GM21737 (cell line): ENCODE results near the gene PPP5C.

Experiments
- ATAC-seq: cut with Tn5 transposase; IDR thresholded peaks from one replicate; pipeline ENCODE4 v1.9.1; 2021; ENCODE audit warnings: mild to moderate bottlenecking, moderate library complexity; ENCODE audit not compliant: unreplicated experiment

PPP5C gene

GRCh38 chr19:46328079-46328478, 18.8 kb upstream of the PPP5C start:
- ATAC-seq: no peak

DNA sequence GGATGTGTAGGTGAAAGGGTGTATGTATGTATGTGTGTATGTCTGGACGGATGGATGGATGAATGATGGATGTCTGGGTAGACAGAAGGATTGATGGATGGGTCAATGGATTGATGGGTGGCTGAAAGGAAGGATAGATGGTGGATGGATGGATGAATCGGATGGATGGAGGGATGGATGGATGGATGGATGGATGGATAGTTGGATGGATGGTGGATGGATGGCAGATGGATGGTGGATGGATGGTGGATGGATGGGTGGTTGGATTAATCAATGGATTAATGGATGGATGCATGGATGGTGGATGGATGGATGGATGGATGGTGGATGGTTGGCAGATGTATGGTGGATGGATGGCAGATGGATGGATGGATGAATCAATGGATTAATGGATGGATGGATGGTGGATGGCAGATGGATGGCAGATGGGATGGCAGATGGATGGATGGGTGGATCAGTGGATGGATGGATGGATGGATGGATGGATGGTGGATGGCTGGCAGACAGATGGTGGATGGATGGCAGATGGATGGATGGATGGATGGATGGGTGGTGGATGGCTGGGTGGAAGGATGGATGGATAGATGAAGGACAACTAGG, 16.5 kb upstream of the PPP5C start:
- no peak for ATAC-seq

DNA sequence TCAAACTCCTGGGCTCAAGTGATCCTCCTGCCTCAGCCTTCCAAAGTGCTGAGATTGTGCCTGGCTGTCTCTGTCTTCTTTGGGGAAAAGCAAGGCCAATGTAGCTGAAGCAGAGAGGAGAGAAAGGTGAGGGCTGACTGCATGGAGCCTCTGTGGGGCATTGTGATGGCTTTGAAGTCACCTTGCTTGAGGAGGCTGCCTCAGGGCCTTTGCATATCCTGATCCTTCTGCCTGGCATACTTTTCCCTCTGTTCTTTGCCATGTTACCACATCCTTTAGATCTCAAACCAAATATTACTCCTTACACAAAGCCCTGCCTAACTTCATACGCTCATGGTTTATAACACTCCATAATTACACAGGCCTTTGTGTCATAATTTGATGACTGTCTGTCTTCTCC, 9.4 kb upstream of the PPP5C start:
- no peak for ATAC-seq

DNA sequence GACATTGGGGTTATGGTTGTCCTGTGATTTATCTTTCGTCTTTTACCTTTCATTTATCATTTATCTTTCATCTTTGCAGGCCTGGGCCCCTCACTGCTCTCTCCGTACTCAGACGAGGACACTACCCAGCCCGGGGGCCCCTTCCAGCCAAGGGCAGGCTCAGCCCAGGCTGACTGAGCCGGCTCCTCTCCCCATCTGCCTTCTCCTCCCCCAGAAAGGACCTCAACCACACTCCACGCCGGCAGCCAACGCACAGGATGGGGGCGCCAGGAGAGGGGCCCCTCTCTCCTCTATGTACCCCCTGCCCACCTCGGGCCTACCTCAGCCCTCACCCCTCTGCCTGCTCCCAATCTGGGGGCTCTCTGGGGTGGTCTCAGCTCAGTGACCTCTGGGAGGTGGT, 7.4 kb upstream of the PPP5C start:
- no peak for ATAC-seq

DNA sequence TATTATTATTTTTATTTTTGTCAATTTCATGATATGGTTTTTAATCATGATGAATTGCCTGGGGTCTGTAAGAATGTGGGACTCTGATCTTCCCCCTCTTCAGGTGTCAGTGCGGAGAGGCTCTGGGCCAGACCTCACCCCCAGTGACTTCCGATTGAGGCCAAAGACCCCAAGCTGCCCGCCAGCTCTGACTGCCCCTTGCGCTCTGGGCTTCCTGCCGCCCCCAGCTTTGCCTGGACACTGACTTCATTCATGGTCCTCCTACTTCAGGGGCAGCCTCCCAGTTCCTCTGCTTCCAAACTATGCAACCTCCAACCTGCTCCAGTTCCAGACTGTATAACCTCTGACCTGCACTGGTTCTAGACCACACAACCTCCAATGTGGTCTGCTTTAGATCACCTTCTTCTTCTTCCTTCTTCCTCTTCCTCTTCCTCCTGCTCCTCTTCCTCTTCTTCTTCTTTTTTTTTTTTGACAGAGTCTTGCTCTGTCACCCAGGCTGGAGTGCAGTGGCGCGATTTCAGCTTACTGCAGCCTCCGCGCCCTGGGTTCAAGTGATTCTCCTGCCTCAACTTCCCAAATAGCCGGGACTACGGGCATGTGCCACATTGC, 6.7 kb upstream of the PPP5C start:
- no peak for ATAC-seq

GRCh38 chr19:46341937-46342336, 5.0 kb upstream of the PPP5C start:
- no peak for ATAC-seq

DNA sequence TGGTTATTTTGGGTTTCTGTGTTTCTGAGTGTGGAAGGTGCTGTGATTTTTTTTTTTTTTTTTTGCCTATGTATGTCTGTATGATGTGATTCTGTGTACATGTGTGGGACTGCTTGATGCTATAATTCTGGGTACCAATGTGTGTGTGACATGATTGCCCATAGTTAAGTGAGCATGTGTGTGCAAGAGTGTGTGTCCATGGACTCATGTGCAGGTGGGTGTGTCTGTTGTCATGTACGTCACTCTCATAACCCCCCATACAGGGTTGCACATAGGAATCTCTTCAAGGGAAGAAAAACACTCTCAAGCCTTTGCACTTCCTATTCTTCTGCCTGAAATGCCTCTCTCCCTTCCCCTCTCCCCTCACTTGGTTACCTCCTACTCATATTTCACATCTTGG, 2.5 kb upstream of the PPP5C start:
- no peak for ATAC-seq

DNA sequence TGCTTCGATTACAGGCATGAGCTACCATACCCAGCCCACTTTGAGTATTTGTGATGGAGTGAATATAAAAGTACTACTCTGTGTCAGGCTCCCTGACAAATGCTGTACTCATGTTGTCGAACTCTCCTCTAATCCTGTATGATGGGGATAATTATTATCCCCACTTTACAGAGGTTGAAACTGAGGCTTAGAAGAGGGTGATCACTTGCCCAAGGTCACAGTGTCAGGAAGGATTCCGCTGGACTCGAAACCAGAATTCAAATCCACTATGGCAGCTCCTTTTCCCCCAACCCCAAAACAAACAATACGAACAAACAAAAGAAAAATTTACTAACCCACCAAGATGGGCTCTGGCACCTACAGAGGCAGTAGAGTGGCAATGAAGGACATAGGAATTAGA, 1.7 kb upstream of the PPP5C start:
- no peak for ATAC-seq

GRCh38 chr19:46347572-46347883, 641 bp downstream of the PPP5C start:
- no peak for ATAC-seq

DNA sequence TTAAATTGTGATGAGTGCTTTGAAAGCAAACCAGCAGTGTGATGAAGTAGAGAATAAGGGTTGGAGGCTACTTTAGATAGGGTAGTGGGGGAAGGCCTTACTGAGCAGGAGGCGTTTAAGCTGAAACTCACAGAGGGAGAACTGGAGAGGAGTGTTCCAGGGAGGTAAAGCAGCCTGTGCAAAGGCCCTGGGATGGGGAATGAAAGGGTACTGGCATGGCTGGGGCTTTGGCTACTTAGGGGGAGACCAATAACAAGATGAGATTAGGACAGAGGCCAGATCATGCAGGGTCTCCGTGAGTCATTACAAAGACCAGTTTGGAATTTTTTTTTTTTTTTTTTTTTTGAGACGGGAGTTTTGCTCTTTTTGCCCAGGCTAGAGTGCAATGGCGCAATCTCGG, 1.1 kb downstream of the PPP5C start:
- no peak for ATAC-seq

- no peak for ATAC-seq
Measured at GRCh38 chr19:46349311-46349993, 2.6 kb downstream of the PPP5C start.

- ATAC-seq: no peak
Measured at GRCh38 chr19:46350029-46350757, 3.3 kb downstream of the PPP5C start.

DNA sequence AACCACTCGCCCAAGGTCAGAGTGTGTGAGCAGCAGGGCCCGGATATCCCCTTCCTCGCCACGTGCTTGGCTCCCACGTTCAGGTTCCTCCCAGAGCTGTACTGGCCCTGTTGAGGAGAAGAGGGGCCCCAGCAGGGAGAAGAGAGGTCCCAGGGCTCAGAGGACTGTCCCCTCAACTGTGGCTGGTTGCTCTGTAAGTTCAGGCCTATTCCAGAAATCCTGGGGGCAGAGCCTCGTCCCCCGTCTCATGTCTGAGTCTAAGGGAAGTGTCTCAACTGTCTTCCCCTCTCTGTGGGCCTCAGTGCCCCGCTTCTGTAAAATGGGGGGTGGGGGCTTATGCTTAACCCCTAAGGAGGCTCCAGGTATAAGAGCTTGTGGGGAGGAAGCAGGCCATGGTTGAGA, 3.9 kb downstream of the PPP5C start:
- no peak for ATAC-seq

DNA sequence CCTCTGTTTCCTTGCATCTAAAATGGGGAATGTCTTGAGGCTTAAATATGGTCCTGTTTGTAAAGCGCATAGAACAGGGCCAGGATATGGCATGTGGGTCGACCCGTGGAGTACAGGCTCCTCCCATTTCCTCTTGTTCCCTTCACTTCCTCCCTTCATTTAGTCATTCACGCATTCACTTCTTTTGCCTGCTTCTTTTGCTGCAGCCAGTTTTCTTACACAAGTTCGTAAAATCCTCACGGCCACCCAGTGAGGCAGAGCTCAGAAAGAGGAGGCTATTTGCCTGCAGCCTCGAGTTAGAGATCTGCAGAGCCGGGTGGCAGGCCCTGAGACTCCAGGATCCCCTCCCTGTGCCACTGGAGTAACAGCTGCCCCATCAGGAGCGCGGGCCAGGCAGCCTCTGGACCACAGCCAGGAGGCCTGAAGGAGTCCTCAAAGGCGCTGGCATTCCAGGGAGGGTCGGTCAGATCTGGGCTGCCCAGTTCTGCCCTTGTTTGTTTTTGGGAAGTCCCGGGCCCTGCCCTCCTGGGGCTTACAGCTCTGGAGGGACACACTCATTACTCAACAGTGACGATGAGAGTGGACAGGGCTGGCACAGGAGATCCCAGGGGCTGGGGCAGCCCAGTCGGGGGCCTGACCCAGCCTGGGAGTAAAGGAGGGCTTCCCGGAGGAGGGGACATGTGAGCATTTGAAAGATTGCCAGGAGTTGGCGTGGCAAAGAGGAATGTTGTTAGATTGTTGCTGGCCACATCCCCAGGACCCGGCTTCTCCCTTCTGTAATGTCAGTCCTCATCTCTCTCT, 4.6 kb downstream of the PPP5C start:
- ATAC-seq: no peak

DNA sequence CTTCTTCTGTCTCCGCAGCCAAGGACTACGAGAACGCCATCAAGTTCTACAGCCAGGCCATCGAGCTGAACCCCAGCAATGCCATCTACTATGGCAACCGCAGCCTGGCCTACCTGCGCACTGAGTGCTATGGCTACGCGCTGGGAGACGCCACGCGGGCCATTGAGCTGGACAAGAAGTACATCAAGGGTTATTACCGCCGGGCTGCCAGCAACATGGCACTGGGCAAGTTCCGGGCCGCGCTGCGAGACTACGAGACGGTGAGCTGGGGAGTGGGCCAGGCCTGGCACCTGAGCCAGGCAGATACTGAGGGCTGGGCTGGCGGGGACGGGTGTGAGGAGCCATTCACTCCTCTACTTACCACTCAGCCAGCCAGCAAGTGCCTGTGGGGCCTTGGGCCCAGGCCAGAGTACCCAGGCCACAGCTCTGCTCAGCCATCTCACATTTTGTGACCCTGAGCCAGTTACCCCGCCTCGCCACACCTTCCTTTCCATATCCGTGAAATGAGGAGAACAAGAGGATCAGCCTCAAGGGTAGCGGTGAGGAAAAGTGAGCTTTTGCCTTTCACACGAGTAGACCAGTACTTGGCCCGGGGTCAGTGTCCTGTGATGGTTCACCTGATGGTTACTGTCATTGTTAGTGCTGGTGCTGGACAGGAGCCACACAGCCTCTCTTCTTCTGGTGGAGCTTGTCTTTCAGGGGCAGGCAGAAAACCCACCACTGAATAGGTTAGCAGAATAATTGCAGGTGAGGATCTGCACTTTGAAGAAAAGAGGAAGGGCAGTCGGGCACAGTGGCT, 7.0 kb downstream of the PPP5C start:
- no peak for ATAC-seq

DNA sequence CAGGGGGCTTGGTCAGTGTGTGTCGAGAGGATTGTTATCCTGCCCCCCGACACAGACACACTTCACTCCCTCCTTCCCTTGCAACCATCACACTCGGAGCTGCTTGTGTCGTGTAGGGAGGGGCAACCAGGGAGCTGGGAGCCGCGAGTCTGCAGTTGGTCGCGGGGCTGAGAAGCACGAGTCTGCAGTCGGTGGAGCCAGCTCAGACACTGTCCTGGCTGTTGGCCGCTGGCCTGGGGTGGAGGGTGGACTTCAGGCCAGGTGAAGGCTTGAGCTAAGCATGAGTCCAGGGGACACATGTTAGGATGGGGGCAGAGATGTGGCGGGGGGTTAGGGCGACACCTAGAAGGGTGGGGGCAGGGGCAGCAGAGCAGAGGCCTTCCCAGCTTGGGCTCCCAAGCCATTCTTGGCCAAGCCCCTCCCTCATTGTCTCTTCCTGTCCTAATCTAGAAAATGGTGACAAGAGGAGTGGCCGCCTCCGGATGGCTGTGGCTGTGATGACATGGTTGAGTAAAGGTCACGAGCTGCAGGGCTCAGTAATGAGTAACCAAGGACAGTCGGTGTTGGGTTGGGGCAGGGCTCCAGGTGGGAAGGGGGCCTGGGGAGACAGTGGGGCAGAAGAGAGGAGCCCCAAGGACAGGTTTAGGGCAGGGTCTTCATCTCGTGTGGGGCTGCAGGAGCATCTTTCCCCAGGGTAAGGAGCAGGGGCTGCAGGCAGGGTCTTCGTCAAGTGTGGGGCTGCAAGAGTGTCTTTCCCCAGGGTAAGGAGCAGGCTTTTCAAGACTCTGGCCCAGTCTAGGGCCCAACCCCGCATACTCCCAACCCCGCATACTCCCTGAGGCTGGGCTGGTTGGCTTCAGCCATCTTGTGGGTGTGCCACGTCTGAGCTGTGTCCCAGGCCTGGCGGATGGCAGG, 8.6 kb downstream of the PPP5C start:
- ATAC-seq: no peak

GRCh38 chr19:46356149-46357055, 9.5 kb downstream of the PPP5C start:
- ATAC-seq: no peak

- no peak for ATAC-seq
Measured at GRCh38 chr19:46357846-46358583, 11.1 kb downstream of the PPP5C start.
